Umbilical cord (tissue), 2 donors: ENCODE data around the gene MLC1. TPM values are rescaled to one million over a fixed set of nuclear protein-coding genes. Genes with fewer than 3 reads are reported as not detected.

ENCODE experiments used
- DNase-seq: peaks from one replicate; pipeline ENCODE4 v3.0.0-alpha.2; 2015; ENCODE audit warnings: low spot score
- total RNA-seq: library from RNA; depleted of rRNA; stranded (reverse); fragments of >200 nt; gene quantifications from one replicate; pipeline ENCODE4 v1.2.3, GENCODE V29; 2014; ENCODE audit warnings: low replicate concordance; ENCODE audit not compliant: insufficient read depth

MLC1 gene
- total RNA-seq, 1 donor from 2014 or later, result 0.24 TPM

GRCh38 chr22:50058906-50059880, 26.0 kb downstream of the MLC1 start:
- peak; percentile 89 for DNase-seq

- no peak for DNase-seq
These were observed 26.9 kb downstream of the MLC1 start, which contains the start of gene TTLL8 for GRCh38 chr22:50058061-50058905. Gene TTLL8 (minus strand): TSS chr22:50058298.

- DNase-seq, result no peak
These were observed 27.8 kb downstream of the MLC1 start for GRCh38 chr22:50057278-50058060.

- DNase-seq, result no peak
These were observed 28.8 kb downstream of the MLC1 start for GRCh38 chr22:50056214-50056972.

GRCh38 chr22:50053861-50054260, 31.4 kb downstream of the MLC1 start:
- DNase-seq, result no peak

GRCh38 chr22:50051930-50052329, 33.3 kb downstream of the MLC1 start:
- no peak for DNase-seq

- no peak for DNase-seq
These were observed 35.7 kb downstream of the MLC1 start for GRCh38 chr22:50049299-50050195.

- DNase-seq, result no peak
These were observed 36.4 kb downstream of the MLC1 start for GRCh38 chr22:50048836-50049235.

GRCh38 chr22:50048061-50048765, 37.0 kb downstream of the MLC1 start:
- no peak for DNase-seq

- no peak for DNase-seq
These were observed 37.9 kb downstream of the MLC1 start for GRCh38 chr22:50047346-50047745.

- no peak for DNase-seq
These were observed 38.6 kb downstream of the MLC1 start for GRCh38 chr22:50046481-50047245.

- no peak for DNase-seq
These were observed 39.2 kb downstream of the MLC1 start for GRCh38 chr22:50046019-50046415.

- DNase-seq, result no peak
These were observed 39.8 kb downstream of the MLC1 start for GRCh38 chr22:50045211-50046018.

- no peak for DNase-seq
These were observed 40.6 kb downstream of the MLC1 start for GRCh38 chr22:50044485-50045118.

- no peak for DNase-seq
These were observed 43.7 kb downstream of the MLC1 start for GRCh38 chr22:50041361-50042065.

- no peak for DNase-seq
These were observed 44.5 kb downstream of the MLC1 start for GRCh38 chr22:50040717-50041116.
